WTC11 (cell line): ENCODE data around the gene COPZ1. TPM values are rescaled to one million over a fixed set of nuclear protein-coding genes. Genes with fewer than 3 reads are reported as not detected.
A peak's percentile ranks its signal among the peaks of the same experiment; 100 is the strongest.

Experiments
- ATAC-seq: fragments of 200-7000 bp; cut with Tn5 transposase; 2 replicates; pipeline ENCODE4 v1.10.0; 2021; ENCODE audit warnings: mild to moderate bottlenecking, moderate library complexity
- CTCF ChIA-PET: fragments of 300-600 bp; sonication (Branson Sonifier 250); formaldehyde crosslinking; loops from one replicate; lab custom pipeline; 2021; ENCODE audit warnings: antibody characterized with exemption; lab: Charles Lee
- POLR2A ChIA-PET: fragments of 350-600 bp; sonication (Branson Sonifier 250); formaldehyde crosslinking; loops from one replicate; lab custom pipeline; 2021; ENCODE audit warnings: antibody characterized with exemption; lab: Charles Lee
- DNase-seq: peaks from one replicate; pipeline ENCODE4 v3.0.0; 2021; ENCODE audit warnings: low spot score
- H3K27ac Mint-ChIP-seq: 2 replicates; pipeline ENCODE4 v1.8.0; 2021; ENCODE audit warnings: mixed read lengths
- H3K27me3 Mint-ChIP-seq: 2 replicates; pipeline ENCODE4 v1.8.0; 2021; ENCODE audit warnings: low read depth, mild to moderate bottlenecking, moderate library complexity, mixed read lengths
- H3K36me3 Mint-ChIP-seq: 2 replicates; pipeline ENCODE4 v1.8.0; 2021; ENCODE audit warnings: mixed read lengths
- H3K4me1 Mint-ChIP-seq: 2 replicates; pipeline ENCODE4 v1.8.0; 2022; ENCODE audit warnings: mixed read lengths
- H3K4me3 Mint-ChIP-seq: 2 replicates; pipeline ENCODE4 v1.8.0; 2021; ENCODE audit warnings: mild to moderate bottlenecking, moderate library complexity, mixed read lengths
- H3K9me3 Mint-ChIP-seq: 2 replicates; pipeline ENCODE4 v1.8.0; 2021; ENCODE audit warnings: mixed read lengths
- CREM ChIP-seq: sonication (generic); formaldehyde crosslinking; IDR thresholded peaks from 2 replicates; pipeline ENCODE4 v1.8.1; 2022; ENCODE audit warnings: mild to moderate bottlenecking, missing genetic modification reagents, moderate library complexity
- FOXK1 ChIP-seq: sonication (generic); formaldehyde crosslinking; IDR thresholded peaks from 2 replicates; pipeline ENCODE4 v1.8.0; 2022; ENCODE audit warnings: mild to moderate bottlenecking, moderate library complexity, missing genetic modification reagents
- GABPB1 ChIP-seq: sonication (generic); formaldehyde crosslinking; IDR thresholded peaks from 2 replicates; pipeline ENCODE4 v1.8.1; 2023; ENCODE audit warnings: mild to moderate bottlenecking, missing genetic modification reagents
- IRF1 ChIP-seq: sonication (generic); formaldehyde crosslinking; IDR thresholded peaks from 2 replicates; pipeline ENCODE4 v1.8.0; 2023; ENCODE audit warnings: missing genetic modification reagents
- JAZF1 ChIP-seq: fragments of 250-450 bp; sonication (Bioruptor Pico); IDR thresholded peaks from 2 replicates; pipeline ENCODE4 v1.9.0; 2021; ENCODE audit warnings: moderate library complexity, mild to moderate bottlenecking, inconsistent platforms
- NR1H2 ChIP-seq: sonication (generic); formaldehyde crosslinking; IDR thresholded peaks from 2 replicates; pipeline ENCODE4 v1.9.0; 2021; ENCODE audit warnings: mild to moderate bottlenecking, moderate library complexity, missing genetic modification reagents
- PRDM15 ChIP-seq: sonication (generic); formaldehyde crosslinking; IDR thresholded peaks from 2 replicates; pipeline ENCODE4 v1.8.0; 2022; ENCODE audit warnings: missing genetic modification reagents
- PRRX2 ChIP-seq: fragments of 250-450 bp; sonication (Bioruptor Pico); IDR thresholded peaks from 2 replicates; pipeline ENCODE4 v1.8.0; 2021; ENCODE audit warnings: mild to moderate bottlenecking
- ZNF121 ChIP-seq: sonication (generic); formaldehyde crosslinking; IDR thresholded peaks from 2 replicates; pipeline ENCODE4 v1.8.0; 2023; ENCODE audit warnings: missing genetic modification reagents
- ZNF263 ChIP-seq: sonication (generic); formaldehyde crosslinking; IDR thresholded peaks from 2 replicates; pipeline ENCODE4 v1.8.1; 2022; ENCODE audit warnings: low read depth, mild to moderate bottlenecking, moderate library complexity, missing genetic modification reagents
- ZNF281 ChIP-seq: sonication (generic); formaldehyde crosslinking; IDR thresholded peaks from 2 replicates; pipeline ENCODE4 v1.8.0; 2023; ENCODE audit warnings: mild to moderate bottlenecking, missing genetic modification reagents
- ZNF416 ChIP-seq: fragments of 250-450 bp; sonication (Bioruptor Pico); IDR thresholded peaks from 2 replicates; pipeline ENCODE4 v1.9.0; 2021; ENCODE audit warnings: mild to moderate bottlenecking, inconsistent platforms
- ZNF423 ChIP-seq: fragments of 250-450 bp; sonication (Bioruptor Pico); IDR thresholded peaks from 2 replicates; pipeline ENCODE4 v2.1.2; 2022; ENCODE audit warnings: mild to moderate bottlenecking, moderate library complexity
- total RNA-seq: library from RNA; stranded (reverse); gene quantifications from 3 replicates; pipeline ENCODE4 v1.2.3, GENCODE V29; 2021
- TF ChIP-seq, protein P1 (sequence below): fragments of 250-450 bp; sonication (Bioruptor Pico); IDR thresholded peaks from 2 replicates; pipeline ENCODE4 v1.9.0; 2021; ENCODE audit warnings: mild to moderate bottlenecking
- TF ChIP-seq, protein P2 (sequence below): sonication (generic); formaldehyde crosslinking; IDR thresholded peaks from 2 replicates; pipeline ENCODE4 v1.8.0; 2022; ENCODE audit warnings: mild to moderate bottlenecking, missing genetic modification reagents
- TF ChIP-seq, protein P3 (sequence below): fragments of 250-450 bp; sonication (Bioruptor Pico); IDR thresholded peaks from 2 replicates; pipeline ENCODE4 v2.1.2; 2022; ENCODE audit warnings: mild to moderate bottlenecking, moderate library complexity
- TF ChIP-seq, protein P4 (sequence below): sonication (generic); formaldehyde crosslinking; IDR thresholded peaks from 2 replicates; pipeline ENCODE4 v1.8.1; 2022; ENCODE audit warnings: low read depth, missing genetic modification reagents, borderline replicate concordance

Gene COPZ1
- total RNA-seq, 1 experiment from 2014 or later = 98.2 TPM

GRCh38 chr12:54384591-54385041, 59.7 kb downstream of the COPZ1 start, which contains the start of gene ZNF385A:
TSS of gene ZNF385A (minus strand) at chr12:54384733. CDS start at chr12:54384514, 219 bp downstream.
- no peaks in the 10 kb centered on the region for H3K9me3 Mint-ChIP-seq
- peaks cover 9% of the 10 kb centered on the region for H3K36me3 Mint-ChIP-seq
- CTCF ChIA-PET = interaction anchor here (1.0 to 4.3 kb wide), 8 partner anchors 9 to 133 kb away, joined by 3 to 67 read pairs (median 3); no protein-coding TSS in a partner anchor
- ATAC-seq (no peak), DNase-seq (no peak)
- H3K4me1 Mint-ChIP-seq = peaks cover 62% of the 10 kb centered on the region
- no peaks in the 10 kb centered on the region for H3K27me3 Mint-ChIP-seq
- POLR2A ChIA-PET = no interaction called here
- TF ChIP-seq ZNF423 (CRISPR knock-in tag) (0 out of 2 replicates have a peak, but pooled peaks have one; percentile 15), PRDM15 (CRISPR knock-in tag) (no peak), PRRX2 (CRISPR knock-in tag) (no peak), ZNF121 (no peak)
- peak within 1 kb of the TSS; percentile 47 for H3K4me3 Mint-ChIP-seq
- no peak within 1 kb of the TSS for H3K27ac Mint-ChIP-seq

GRCh38 chr12:54385251-54385914, 60.5 kb downstream of the COPZ1 start:
- H3K4me3 Mint-ChIP-seq = peak overlapping the region; percentile 47
- ATAC-seq (peak; percentile 39), DNase-seq (no peak)
- H3K9me3 Mint-ChIP-seq = no peaks in the 10 kb centered on the region
- CTCF ChIA-PET = interaction anchor here (0.6 to 4.3 kb wide), 10 partner anchors 8 to 303 kb away, joined by 3 to 67 read pairs (median 3); partner anchors contain the start of gene COPZ1
- no peaks in the 10 kb centered on the region for H3K27me3 Mint-ChIP-seq
- peaks cover 67% of the 10 kb centered on the region for H3K4me1 Mint-ChIP-seq
- peaks cover 9% of the 10 kb centered on the region for H3K36me3 Mint-ChIP-seq
- POLR2A ChIA-PET = no interaction called here
- H3K27ac Mint-ChIP-seq = no peak overlapping the region
- TF ChIP-seq, protein P1, sequence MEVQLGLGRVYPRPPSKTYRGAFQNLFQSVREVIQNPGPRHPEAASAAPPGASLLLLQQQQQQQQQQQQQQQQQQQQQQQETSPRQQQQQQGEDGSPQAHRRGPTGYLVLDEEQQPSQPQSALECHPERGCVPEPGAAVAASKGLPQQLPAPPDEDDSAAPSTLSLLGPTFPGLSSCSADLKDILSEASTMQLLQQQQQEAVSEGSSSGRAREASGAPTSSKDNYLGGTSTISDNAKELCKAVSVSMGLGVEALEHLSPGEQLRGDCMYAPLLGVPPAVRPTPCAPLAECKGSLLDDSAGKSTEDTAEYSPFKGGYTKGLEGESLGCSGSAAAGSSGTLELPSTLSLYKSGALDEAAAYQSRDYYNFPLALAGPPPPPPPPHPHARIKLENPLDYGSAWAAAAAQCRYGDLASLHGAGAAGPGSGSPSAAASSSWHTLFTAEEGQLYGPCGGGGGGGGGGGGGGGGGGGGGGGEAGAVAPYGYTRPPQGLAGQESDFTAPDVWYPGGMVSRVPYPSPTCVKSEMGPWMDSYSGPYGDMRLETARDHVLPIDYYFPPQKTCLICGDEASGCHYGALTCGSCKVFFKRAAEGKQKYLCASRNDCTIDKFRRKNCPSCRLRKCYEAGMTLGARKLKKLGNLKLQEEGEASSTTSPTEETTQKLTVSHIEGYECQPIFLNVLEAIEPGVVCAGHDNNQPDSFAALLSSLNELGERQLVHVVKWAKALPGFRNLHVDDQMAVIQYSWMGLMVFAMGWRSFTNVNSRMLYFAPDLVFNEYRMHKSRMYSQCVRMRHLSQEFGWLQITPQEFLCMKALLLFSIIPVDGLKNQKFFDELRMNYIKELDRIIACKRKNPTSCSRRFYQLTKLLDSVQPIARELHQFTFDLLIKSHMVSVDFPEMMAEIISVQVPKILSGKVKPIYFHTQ (CRISPR knock-in tag) = no peak
- no peak for TF ChIP-seq NR1H2 (CRISPR knock-in tag)
- TF ChIP-seq, protein P2, sequence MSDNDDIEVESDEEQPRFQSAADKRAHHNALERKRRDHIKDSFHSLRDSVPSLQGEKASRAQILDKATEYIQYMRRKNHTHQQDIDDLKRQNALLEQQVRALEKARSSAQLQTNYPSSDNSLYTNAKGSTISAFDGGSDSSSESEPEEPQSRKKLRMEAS = no peak
- no peak for TF ChIP-seq CREM
- no peak for TF ChIP-seq ZNF416
- TF ChIP-seq, protein P3, sequence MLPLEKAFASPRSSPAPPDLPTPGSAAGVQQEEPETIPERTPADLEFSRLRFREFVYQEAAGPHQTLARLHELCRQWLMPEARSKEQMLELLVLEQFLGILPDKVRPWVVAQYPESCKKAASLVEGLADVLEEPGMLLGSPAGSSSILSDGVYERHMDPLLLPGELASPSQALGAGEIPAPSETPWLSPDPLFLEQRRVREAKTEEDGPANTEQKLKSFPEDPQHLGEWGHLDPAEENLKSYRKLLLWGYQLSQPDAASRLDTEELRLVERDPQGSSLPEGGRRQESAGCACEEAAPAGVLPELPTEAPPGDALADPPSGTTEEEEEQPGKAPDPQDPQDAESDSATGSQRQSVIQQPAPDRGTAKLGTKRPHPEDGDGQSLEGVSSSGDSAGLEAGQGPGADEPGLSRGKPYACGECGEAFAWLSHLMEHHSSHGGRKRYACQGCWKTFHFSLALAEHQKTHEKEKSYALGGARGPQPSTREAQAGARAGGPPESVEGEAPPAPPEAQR = no peak
- TF ChIP-seq, protein P4, sequence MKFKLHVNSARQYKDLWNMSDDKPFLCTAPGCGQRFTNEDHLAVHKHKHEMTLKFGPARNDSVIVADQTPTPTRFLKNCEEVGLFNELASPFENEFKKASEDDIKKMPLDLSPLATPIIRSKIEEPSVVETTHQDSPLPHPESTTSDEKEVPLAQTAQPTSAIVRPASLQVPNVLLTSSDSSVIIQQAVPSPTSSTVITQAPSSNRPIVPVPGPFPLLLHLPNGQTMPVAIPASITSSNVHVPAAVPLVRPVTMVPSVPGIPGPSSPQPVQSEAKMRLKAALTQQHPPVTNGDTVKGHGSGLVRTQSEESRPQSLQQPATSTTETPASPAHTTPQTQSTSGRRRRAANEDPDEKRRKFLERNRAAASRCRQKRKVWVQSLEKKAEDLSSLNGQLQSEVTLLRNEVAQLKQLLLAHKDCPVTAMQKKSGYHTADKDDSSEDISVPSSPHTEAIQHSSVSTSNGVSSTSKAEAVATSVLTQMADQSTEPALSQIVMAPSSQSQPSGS (CRISPR knock-in tag) = no peak
- no peak for TF ChIP-seq JAZF1
- no peak for TF ChIP-seq GABPB1
- no peak for TF ChIP-seq FOXK1
- TF ChIP-seq PRRX2 (CRISPR knock-in tag) = no peak
- no peak for TF ChIP-seq IRF1 (CRISPR knock-in tag)
- no peak for TF ChIP-seq ZNF263
- TF ChIP-seq ZNF281 (CRISPR knock-in tag) = no peak
